Neutrophil (primary cell): ENCODE measurements around the gene RALGAPA2.

ENCODE experiments used
- H3K27ac ChIP-seq: fragments of 200-600 bp; sonication (generic); 2 replicates; pipeline ENCODE4 v1.5.1; 2016; ENCODE audit warnings: mild to moderate bottlenecking, moderate library complexity
- H3K27me3 ChIP-seq: fragments of 200-600 bp; sonication (generic); 2 replicates; pipeline ENCODE4 v1.6.0; 2016; ENCODE audit warnings: mild to moderate bottlenecking
- H3K36me3 ChIP-seq: fragments of 200-600 bp; sonication (generic); 2 replicates; pipeline ENCODE4 v1.5.1; 2017
- H3K4me1 ChIP-seq, 2 experiments: fragments of 200-600 bp in 1 of 2; sonication (generic) in 1 of 2; 1 replicate in 1 of 2; 2 replicates in 1 of 2; pipeline versions ENCODE4 v1.5.1 to v1.6.1; 2013 to 2016; ENCODE audit warnings: low read depth in 1 of 2, low read length in 1 of 2, mild to moderate bottlenecking in 1 of 2, moderate library complexity in 1 of 2; ENCODE audit not compliant: control insufficient read depth in 1 of 2, insufficient read depth in 1 of 2
- H3K4me3 ChIP-seq, 2 experiments: fragments of 200-600 bp in 1 of 2; sonication (generic) in 1 of 2; 1 replicate in 1 of 2; 2 replicates in 1 of 2; pipeline ENCODE4 v1.5.1; 2013 to 2016; ENCODE audit warnings: low read depth in 1 of 2, low read length in 1 of 2, mild to moderate bottlenecking in 1 of 2, moderate library complexity in 1 of 2
- H3K9me3 ChIP-seq: fragments of 200-600 bp; sonication (generic); 2 replicates; pipeline ENCODE4 v1.5.1; 2016
- CTCF ChIP-seq: fragments of 200-600 bp; sonication (generic); IDR thresholded peaks from 2 replicates; pipeline ENCODE4 v1.5.1; 2016; ENCODE audit warnings: antibody characterized with exemption

Gene RALGAPA2

DNA sequence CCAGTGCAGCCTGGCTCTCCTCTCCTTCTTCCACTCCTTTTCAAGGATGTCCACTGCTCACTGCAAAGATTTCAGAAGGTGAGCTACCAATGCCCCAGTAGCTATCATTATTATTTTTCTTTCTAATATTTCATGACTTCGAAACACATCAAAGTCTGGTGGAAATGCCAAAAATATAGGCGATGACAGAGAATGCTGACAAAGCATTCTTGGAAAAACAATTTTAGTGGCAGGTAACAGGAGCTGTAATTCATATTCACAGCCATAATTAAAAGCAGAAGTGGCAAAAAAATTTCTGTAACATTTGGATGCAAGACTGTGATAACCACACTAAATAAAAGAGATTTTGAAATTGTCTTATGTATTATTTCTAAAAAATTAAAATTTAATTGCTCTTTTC is 133.6 kb downstream of the RALGAPA2 start:
- no peak overlapping the region for H3K4me3 ChIP-seq
- no peaks in the 10 kb centered on the region for H3K4me1 ChIP-seq
- no peak for TF ChIP-seq CTCF
- no peaks in the 10 kb centered on the region for H3K27me3 ChIP-seq
- no peaks in the 10 kb centered on the region for H3K9me3 ChIP-seq
- peaks cover 84% of the 10 kb centered on the region for H3K36me3 ChIP-seq
- H3K27ac ChIP-seq = no peak overlapping the region

- no peak for TF ChIP-seq CTCF
- H3K4me3 ChIP-seq = no peak overlapping the region
- no peak overlapping the region for H3K27ac ChIP-seq
- H3K27me3 ChIP-seq = no peaks in the 10 kb centered on the region
- no peaks in the 10 kb centered on the region for H3K9me3 ChIP-seq
- no peaks in the 10 kb centered on the region for H3K4me1 ChIP-seq
- H3K36me3 ChIP-seq = peaks cover 86% of the 10 kb centered on the region
Observed at GRCh38 chr20:20573797-20574196, 138.6 kb downstream of the RALGAPA2 start.

GRCh38 chr20:20571068-20571780 is 141.2 kb downstream of the RALGAPA2 start:
- Histone ChIP-seq H3K4me3 (no peak overlapping the region), H3K4me1 (no peaks in the 10 kb centered on the region), H3K36me3 (peaks cover 91% of the 10 kb centered on the region), H3K27ac (no peak overlapping the region), H3K27me3 (no peaks in the 10 kb centered on the region), H3K9me3 (no peaks in the 10 kb centered on the region)
- no peak for TF ChIP-seq CTCF

DNA sequence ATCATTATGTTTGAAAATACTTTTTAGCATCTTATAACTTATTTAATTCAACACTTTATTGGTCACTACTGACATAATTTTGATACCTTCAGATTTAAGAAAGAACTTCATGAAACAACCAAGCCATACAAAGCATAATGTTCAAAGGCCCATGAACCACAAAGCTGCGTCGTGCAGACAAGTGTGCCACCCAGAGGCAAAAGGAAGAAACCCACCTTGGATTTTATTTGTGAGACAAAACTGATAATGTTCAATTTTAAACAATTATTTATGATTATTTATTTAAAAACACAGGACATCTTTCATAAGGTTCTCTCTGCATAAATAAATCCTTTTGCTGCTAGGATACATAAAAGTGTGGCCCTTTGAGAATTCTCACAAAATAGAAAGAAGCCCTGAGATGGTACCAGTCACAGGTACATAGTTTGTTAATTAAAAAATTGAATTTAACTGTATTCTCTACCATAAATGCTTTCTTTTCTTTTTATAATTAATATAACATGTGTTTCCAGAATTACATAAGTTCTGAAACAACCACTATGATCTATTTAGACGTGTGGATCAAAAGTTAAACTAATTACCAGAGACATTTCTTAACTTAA is 143.7 kb downstream of the RALGAPA2 start:
- Histone ChIP-seq H3K4me3 (no peak overlapping the region), H3K36me3 (peaks cover 89% of the 10 kb centered on the region), H3K27ac (no peak overlapping the region), H3K27me3 (no peaks in the 10 kb centered on the region), H3K9me3 (no peaks in the 10 kb centered on the region), H3K4me1 (no peaks in the 10 kb centered on the region)
- no peak for TF ChIP-seq CTCF

DNA sequence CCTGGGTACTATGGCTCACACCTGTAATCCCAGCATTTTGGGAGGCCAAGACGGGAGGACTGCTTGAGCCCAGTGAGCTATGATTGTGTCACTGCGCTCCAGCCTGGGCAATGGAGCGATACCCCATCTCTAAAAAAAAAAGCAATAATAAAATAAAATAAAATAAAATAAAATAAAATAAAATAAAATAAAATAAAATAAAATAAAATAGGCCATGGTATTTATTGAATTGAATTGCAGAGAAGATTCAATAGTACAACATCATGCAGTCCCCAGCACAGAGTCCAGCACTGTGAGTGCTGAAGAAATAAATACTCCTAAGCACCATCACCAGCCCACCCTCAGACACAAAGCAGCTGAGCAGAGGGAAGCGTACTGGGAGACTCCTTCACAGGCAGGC is 144.7 kb downstream of the RALGAPA2 start:
- H3K27me3 ChIP-seq = no peaks in the 10 kb centered on the region
- no peak overlapping the region for H3K27ac ChIP-seq
- no peaks in the 10 kb centered on the region for H3K4me1 ChIP-seq
- H3K4me3 ChIP-seq = no peak overlapping the region
- H3K9me3 ChIP-seq = no peaks in the 10 kb centered on the region
- H3K36me3 ChIP-seq = peaks cover 83% of the 10 kb centered on the region
- TF ChIP-seq CTCF = no peak
